DND-41 (cell line): Measurements from ENCODE around the gene RILPL2.
A peak's percentile ranks its signal among the peaks of the same experiment; 100 is the strongest.
"Not testable (repeated sequence)": the region's sequence is repeated elsewhere in the genome, so short reads cannot be mapped to it uniquely, and the experiment has no call there.

Experiments used
- ATAC-seq: fragments of 200-7000 bp; cut with Tn5 transposase; 3 replicates; pipeline ENCODE4 v1.9.1; 2021; ENCODE audit warnings: low read depth; ENCODE audit not compliant: insufficient read depth
- DNase-seq: peaks from one replicate; pipeline ENCODE4 v3.0.0-alpha.2; 2020
- H2AFZ ChIP-seq: 2 replicates; pipeline ENCODE4 v1.6.0; 2012; ENCODE audit warnings: low read depth, low read length
- H3K27ac ChIP-seq: 2 replicates; pipeline ENCODE4 v1.5.1; 2012; ENCODE audit warnings: low read length, inconsistent platforms
- H3K27me3 ChIP-seq: fragments of 200-600 bp; sonication (generic); 2 replicates; pipeline ENCODE4 v1.6.0; 2012; ENCODE audit warnings: low read length, mild to moderate bottlenecking, inconsistent platforms; ENCODE audit not compliant: insufficient read depth, poor library complexity
- H3K36me3 ChIP-seq: 2 replicates; pipeline ENCODE4 v1.5.1; 2012; ENCODE audit warnings: low read length, inconsistent platforms; ENCODE audit not compliant: insufficient read depth
- H3K4me1 ChIP-seq: 2 replicates; pipeline ENCODE4 v1.5.1; 2012; ENCODE audit warnings: mild to moderate bottlenecking, low read length; ENCODE audit not compliant: insufficient read depth
- H3K4me2 ChIP-seq: 2 replicates; pipeline ENCODE4 v1.6.0; 2012; ENCODE audit warnings: mild to moderate bottlenecking, moderate library complexity, low read length, inconsistent platforms; ENCODE audit not compliant: insufficient read depth
- H3K4me3 ChIP-seq, 2 experiments: fragments of 200-600 bp in 1 of 2; shearing (Covaris generic) in 1 of 2; 2 replicates each; pipeline ENCODE4 v1.5.1; 2012 to 2016; ENCODE audit warnings: inconsistent platforms in 2 of 2, low read length in 2 of 2, mild to moderate bottlenecking in 2 of 2, low read depth in 1 of 2, moderate library complexity in 1 of 2
- H3K79me2 ChIP-seq: 2 replicates; pipeline ENCODE4 v1.6.0; 2012; ENCODE audit warnings: low read length, inconsistent platforms; ENCODE audit not compliant: insufficient read depth
- H3K9ac ChIP-seq: 2 replicates; pipeline ENCODE4 v1.6.0; 2012; ENCODE audit warnings: low read depth, mild to moderate bottlenecking, inconsistent platforms, low read length, moderate library complexity
- H3K9me3 ChIP-seq: 2 replicates; pipeline ENCODE4 v1.5.1; 2012; ENCODE audit warnings: low read length, moderate library complexity, mild to moderate bottlenecking, inconsistent platforms; ENCODE audit not compliant: insufficient read depth, severe bottlenecking
- H4K20me1 ChIP-seq: 2 replicates; pipeline ENCODE4 v1.6.0; 2012; ENCODE audit warnings: low read length; ENCODE audit not compliant: insufficient read depth
- EZH2 ChIP-seq: IDR thresholded peaks from 3 replicates; pipeline ENCODE4 v1.6.1; 2012; ENCODE audit warnings: borderline replicate concordance, low read depth, mild to moderate bottlenecking, moderate library complexity, low read length, inconsistent platforms; ENCODE audit not compliant: severe bottlenecking
- TF ChIP-seq, protein P1 (sequence below): IDR thresholded peaks from 2 replicates; pipeline ENCODE4 v1.5.1; 2012; ENCODE audit warnings: borderline replicate concordance, low read length, moderate library complexity, mild to moderate bottlenecking; ENCODE audit not compliant: poor library complexity, severe bottlenecking; ENCODE audit errors: extremely low read depth

RILPL2 gene

DNA sequence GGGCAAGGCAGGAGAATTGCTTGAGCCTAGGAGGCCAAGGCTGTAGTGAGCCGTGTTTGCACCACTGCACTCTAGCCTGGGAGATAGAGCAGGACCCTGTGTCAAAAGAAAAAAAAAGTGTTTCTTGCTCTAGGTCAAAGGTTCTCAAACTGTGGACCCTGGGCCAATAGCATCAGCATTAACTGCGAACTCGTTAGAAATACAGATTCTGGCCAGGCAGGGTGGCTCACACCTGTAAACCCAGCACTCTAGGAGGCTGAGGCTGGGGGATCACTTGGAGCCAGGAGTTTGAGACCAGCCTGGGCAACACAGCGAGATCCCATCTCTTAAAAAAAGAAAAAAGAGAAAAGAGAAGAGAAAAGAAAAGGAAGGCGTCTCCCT, 858 bp downstream of the RILPL2 start:
- no peaks in the 10 kb centered on the region for H4K20me1 ChIP-seq
- peak overlapping the region; percentile 88 for H2AFZ ChIP-seq
- H3K4me1 ChIP-seq: peaks cover 45% of the 10 kb centered on the region
- DNase-seq (no peak), ATAC-seq (no peak)
- peak overlapping the region; percentile 47 to 81; a peak in 3 of 4 replicates for H3K4me3 ChIP-seq
- H3K9me3 ChIP-seq: no peaks in the 10 kb centered on the region
- H3K9ac ChIP-seq: peak overlapping the region; percentile 66
- no peaks in the 10 kb centered on the region for H3K27me3 ChIP-seq
- peaks cover 5% of the 10 kb centered on the region for H3K36me3 ChIP-seq
- TF ChIP-seq EZH2: no peak
- TF ChIP-seq, protein P1, sequence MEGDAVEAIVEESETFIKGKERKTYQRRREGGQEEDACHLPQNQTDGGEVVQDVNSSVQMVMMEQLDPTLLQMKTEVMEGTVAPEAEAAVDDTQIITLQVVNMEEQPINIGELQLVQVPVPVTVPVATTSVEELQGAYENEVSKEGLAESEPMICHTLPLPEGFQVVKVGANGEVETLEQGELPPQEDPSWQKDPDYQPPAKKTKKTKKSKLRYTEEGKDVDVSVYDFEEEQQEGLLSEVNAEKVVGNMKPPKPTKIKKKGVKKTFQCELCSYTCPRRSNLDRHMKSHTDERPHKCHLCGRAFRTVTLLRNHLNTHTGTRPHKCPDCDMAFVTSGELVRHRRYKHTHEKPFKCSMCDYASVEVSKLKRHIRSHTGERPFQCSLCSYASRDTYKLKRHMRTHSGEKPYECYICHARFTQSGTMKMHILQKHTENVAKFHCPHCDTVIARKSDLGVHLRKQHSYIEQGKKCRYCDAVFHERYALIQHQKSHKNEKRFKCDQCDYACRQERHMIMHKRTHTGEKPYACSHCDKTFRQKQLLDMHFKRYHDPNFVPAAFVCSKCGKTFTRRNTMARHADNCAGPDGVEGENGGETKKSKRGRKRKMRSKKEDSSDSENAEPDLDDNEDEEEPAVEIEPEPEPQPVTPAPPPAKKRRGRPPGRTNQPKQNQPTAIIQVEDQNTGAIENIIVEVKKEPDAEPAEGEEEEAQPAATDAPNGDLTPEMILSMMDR: no peak
- peak overlapping the region; percentile 95 for H3K4me2 ChIP-seq
- peak overlapping the region; percentile 73 for H3K27ac ChIP-seq
- H3K79me2 ChIP-seq: peaks cover 40% of the 10 kb centered on the region

DNA sequence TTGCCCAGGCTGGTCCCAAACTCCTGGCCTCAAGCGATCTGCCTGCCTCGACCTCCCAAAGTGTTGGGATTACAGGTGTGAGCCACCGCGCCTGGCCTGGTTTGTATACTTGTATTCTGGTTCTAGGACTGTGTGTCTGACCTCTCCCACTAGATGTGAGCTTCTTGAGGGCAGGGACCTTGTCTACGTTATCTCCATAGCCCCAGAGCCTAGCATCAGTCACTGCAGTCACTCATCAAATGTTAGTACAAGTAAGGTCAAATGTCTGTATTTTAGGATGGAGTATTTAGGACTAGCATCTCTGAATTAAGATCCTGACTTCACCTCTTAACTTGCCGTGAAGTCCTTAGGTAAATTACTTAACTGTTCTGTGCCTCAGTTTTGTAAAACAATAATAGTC, 2.9 kb downstream of the RILPL2 start:
- H3K36me3 ChIP-seq: peaks cover 14% of the 10 kb centered on the region
- no peak for ATAC-seq
- H3K27me3 ChIP-seq: no peaks in the 10 kb centered on the region
- TF ChIP-seq EZH2: no peak
- TF ChIP-seq, protein P1: no peak
- no peak for DNase-seq
- H3K9me3 ChIP-seq: no peaks in the 10 kb centered on the region
- H2AFZ ChIP-seq: no peak overlapping the region
- no peak overlapping the region for H3K27ac ChIP-seq
- no peaks in the 10 kb centered on the region for H4K20me1 ChIP-seq
- no peak overlapping the region for H3K4me3 ChIP-seq
- peaks cover 40% of the 10 kb centered on the region for H3K79me2 ChIP-seq
- peak overlapping the region; percentile 6; the same call in 1 of the 2 replicates for H3K4me2 ChIP-seq
- no peak overlapping the region for H3K9ac ChIP-seq
- H3K4me1 ChIP-seq: peaks cover 45% of the 10 kb centered on the region

DNA sequence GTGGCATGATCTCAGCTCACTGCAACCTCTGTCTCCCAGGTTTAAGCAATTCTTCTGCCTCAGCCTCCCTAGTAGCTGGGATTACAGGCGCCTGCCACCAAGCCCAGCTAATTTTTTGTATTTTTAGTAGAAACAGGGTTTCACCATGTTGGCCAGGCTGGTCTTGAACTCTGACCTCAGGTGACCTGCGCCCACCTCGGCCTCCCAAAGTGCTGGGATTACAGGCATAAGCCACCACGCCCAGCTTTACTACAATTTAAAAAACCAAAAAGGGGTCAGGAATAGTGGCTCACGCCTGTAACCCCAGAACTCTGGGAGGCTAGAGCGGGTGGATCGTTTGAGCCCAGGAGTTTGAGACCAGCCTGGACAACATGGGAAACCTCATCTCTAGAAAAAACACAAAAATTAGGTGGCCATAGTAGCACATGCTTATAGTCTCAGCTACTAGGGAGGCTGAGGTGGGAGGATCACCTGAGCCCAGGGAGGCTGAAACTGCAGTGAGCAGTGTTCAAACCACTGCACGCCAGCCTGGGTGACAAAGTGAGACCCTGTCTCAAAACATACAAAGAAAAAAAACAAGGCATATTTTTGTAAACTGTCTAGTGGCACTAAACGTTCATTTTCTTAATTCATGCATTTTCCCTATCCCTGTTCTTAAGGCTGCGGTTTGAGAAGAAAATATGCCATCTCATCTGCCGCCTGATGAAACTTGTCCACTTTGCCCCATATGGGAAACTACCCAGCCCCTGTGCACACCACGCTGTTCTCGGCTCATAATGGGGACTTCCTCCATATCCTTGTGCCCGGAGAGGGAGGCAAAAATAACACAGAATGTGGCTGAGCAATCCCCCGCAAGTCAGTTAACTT, 4.3 kb downstream of the RILPL2 start:
- H3K4me2 ChIP-seq: peak overlapping the region; percentile 43; the same call in 1 of the 2 replicates
- H4K20me1 ChIP-seq, H3K9ac ChIP-seq, H2AFZ ChIP-seq, ATAC-seq, H3K4me3 ChIP-seq, H3K27me3 ChIP-seq, H3K9me3 ChIP-seq, DNase-seq: not testable (repeated sequence)
- H3K36me3 ChIP-seq: peaks cover 20% of the 10 kb centered on the region
- peaks cover 40% of the 10 kb centered on the region for H3K79me2 ChIP-seq
- 0 out of 2 replicates have a peak overlapping the region, but pooled peaks have one; percentile 18 for H3K27ac ChIP-seq
- H3K4me1 ChIP-seq: peaks cover 39% of the 10 kb centered on the region

DNA sequence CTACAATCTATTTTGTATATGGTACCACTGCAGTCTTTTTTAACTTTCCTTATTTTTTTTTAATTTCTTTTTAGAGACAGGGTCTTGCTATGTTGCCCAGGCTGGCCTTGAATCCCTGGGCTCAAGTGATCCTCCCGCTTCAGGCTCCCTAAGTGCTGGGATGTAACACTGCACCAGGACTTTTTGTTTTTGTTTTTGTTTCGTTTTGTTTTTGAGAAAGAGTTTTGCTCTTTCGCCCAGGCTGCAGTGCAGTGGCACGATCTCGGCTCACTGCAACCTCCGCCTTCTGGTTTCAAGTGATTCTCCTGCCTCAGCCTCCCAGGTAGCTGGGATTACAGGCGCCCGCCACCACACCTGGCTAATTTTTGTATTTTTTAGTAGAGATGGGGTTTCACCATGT, 7.4 kb downstream of the RILPL2 start:
- not testable (repeated sequence) for H3K27ac ChIP-seq, H3K4me3 ChIP-seq, DNase-seq, H3K9ac ChIP-seq, H3K9me3 ChIP-seq, H3K27me3 ChIP-seq, ATAC-seq, H3K4me2 ChIP-seq, H4K20me1 ChIP-seq, H2AFZ ChIP-seq
- peaks cover 32% of the 10 kb centered on the region for H3K36me3 ChIP-seq
- peaks cover 15% of the 10 kb centered on the region; the same call in 1 of the 2 replicates for H3K79me2 ChIP-seq
- peaks cover 13% of the 10 kb centered on the region for H3K4me1 ChIP-seq
